ENCODE results near the gene OR6S1.

- TF ChIP-seq CTCF (IDR thresholded peaks at IDR 0.05) (no peak), POLR2A (IDR thresholded peaks at IDR 0.05) (no peak)
Measured at GRCh38 chr14:20612403-20612802, 29.1 kb downstream of the OR6S1 start.
